K562 treated with DMSO at 1 percent for 4 hours (cell line): ENCODE measurements around the gene COL27A1. TPM values are rescaled to one million over a fixed set of nuclear protein-coding genes. Genes with fewer than 3 reads are reported as not detected.

Experiments used
- total RNA-seq: library from RNA; unstranded; fragments of 300-600 nt; gene quantifications from 2 replicates; pipeline ENCODE4 v1.2.3, GENCODE V29; 2022; ENCODE audit not compliant: insufficient read depth

Gene COL27A1
- not detected in 2 replicates for total RNA-seq

GRCh38 chr9:114155263-114155994 is at the start of gene COL27A1:
TSS of gene COL27A1 (plus strand) at chr9:114155537. CDS start at chr9:114155951, 414 bp downstream.

GRCh38 chr9:114322831-114323531 is 167.6 kb downstream of the COL27A1 start, which contains the start of gene ORM1:
TSS of gene ORM1 (plus strand) at chr9:114323098. CDS start at chr9:114323134, 36 bp downstream.

GRCh38 chr9:114329625-114330022 is 174.3 kb downstream of the COL27A1 start, which contains the start of gene ORM2:
TSS of gene ORM2 (plus strand) at chr9:114329869. CDS start at chr9:114329905, 36 bp downstream.

Other genes starting within 250 kb of the COL27A1 start
- not detected in 2 replicates for gene AMBP, start 77.2 kb upstream of the COL27A1 start, total RNA-seq
- not detected in 2 replicates for gene KIF12, start 56.2 kb upstream of the COL27A1 start, total RNA-seq
- gene ORM1, start 167.6 kb downstream of the COL27A1 start, total RNA-seq = not detected in 2 replicates
- gene ORM2, start 174.3 kb downstream of the COL27A1 start, total RNA-seq = not detected in 2 replicates
- gene AKNA, start 232.4 kb downstream of the COL27A1 start, total RNA-seq = 36.6 and 41.5 TPM in 2 replicates